Astrocyte (in vitro differentiated cells and primary cell): ENCODE measurements around the gene ACOX1. TPM values are rescaled to one million over a fixed set of nuclear protein-coding genes. Genes with fewer than 3 reads are reported as not detected.

Experiments used
- DNase-seq: peaks from one replicate; pipeline ENCODE4 v3.0.0-alpha.2; 2010; ENCODE audit warnings: low read depth
- FAIRE-seq: peaks from 2 replicates; lab custom pipeline; 2011; peaks lifted over from hg19 to GRCh38; lab: Jason Lieb, UNC
- H2AFZ ChIP-seq: 2 replicates; pipeline ENCODE4 v1.6.0; 2012; ENCODE audit warnings: low read depth, low read length, inconsistent platforms
- H3K27ac ChIP-seq: 2 replicates; pipeline ENCODE4 v1.5.1; 2011; ENCODE audit warnings: low read depth, low read length, inconsistent platforms
- H3K27me3 ChIP-seq: 2 replicates; pipeline ENCODE4 v1.6.0; 2011; ENCODE audit warnings: low read length, inconsistent platforms; ENCODE audit not compliant: insufficient read depth
- H3K36me3 ChIP-seq: 2 replicates; pipeline ENCODE4 v1.5.1; 2011; ENCODE audit warnings: low read length, inconsistent platforms; ENCODE audit not compliant: insufficient read depth
- H3K4me1 ChIP-seq: 2 replicates; pipeline ENCODE4 v1.5.1; 2011; ENCODE audit warnings: low read length, inconsistent platforms; ENCODE audit not compliant: insufficient read depth
- H3K4me2 ChIP-seq: 2 replicates; pipeline ENCODE4 v1.6.0; 2012; ENCODE audit warnings: low read length, inconsistent platforms
- H3K4me3 ChIP-seq: 2 replicates; pipeline ENCODE4 v1.5.1; 2011; ENCODE audit warnings: low read depth, mild to moderate bottlenecking, low read length, inconsistent platforms; ENCODE audit not compliant: insufficient read depth
- H3K79me2 ChIP-seq: 2 replicates; pipeline ENCODE4 v1.6.0; 2012; ENCODE audit warnings: mild to moderate bottlenecking, low read length, inconsistent platforms; ENCODE audit not compliant: insufficient read depth
- H3K9ac ChIP-seq: 2 replicates; pipeline ENCODE4 v1.6.0; 2012; ENCODE audit warnings: mild to moderate bottlenecking, low read length, inconsistent platforms
- H3K9me3 ChIP-seq: 2 replicates; pipeline ENCODE4 v1.5.1; 2012; ENCODE audit warnings: low read depth, mild to moderate bottlenecking, low read length, inconsistent platforms; ENCODE audit not compliant: insufficient read depth
- H4K20me1 ChIP-seq: 2 replicates; pipeline ENCODE4 v1.6.0; 2012; ENCODE audit warnings: low read length, inconsistent platforms; ENCODE audit not compliant: insufficient read depth
- H3K27ac Mint-ChIP-seq: one replicate; pipeline ENCODE4 v1.8.0; 2021; ENCODE audit warnings: mild to moderate bottlenecking, mixed read lengths; ENCODE audit not compliant: unreplicated experiment
- H3K27me3 Mint-ChIP-seq: one replicate; pipeline ENCODE4 v1.8.0; 2021; ENCODE audit warnings: low read depth, mixed read lengths; ENCODE audit not compliant: unreplicated experiment
- H3K36me3 Mint-ChIP-seq: one replicate; pipeline ENCODE4 v1.8.0; 2021; ENCODE audit warnings: low read depth, mixed read lengths; ENCODE audit not compliant: unreplicated experiment
- H3K4me1 Mint-ChIP-seq: one replicate; pipeline ENCODE4 v1.8.0; 2021; ENCODE audit warnings: low read depth, mixed read lengths; ENCODE audit not compliant: unreplicated experiment
- H3K4me3 Mint-ChIP-seq: one replicate; pipeline ENCODE4 v1.8.0; 2021; ENCODE audit warnings: mild to moderate bottlenecking, moderate library complexity, mixed read lengths; ENCODE audit not compliant: unreplicated experiment
- H3K9me3 Mint-ChIP-seq: one replicate; pipeline ENCODE4 v1.8.0; 2021; ENCODE audit warnings: mild to moderate bottlenecking, mixed read lengths; ENCODE audit not compliant: unreplicated experiment
- CTCF ChIP-seq: IDR thresholded peaks from 2 replicates; pipeline ENCODE4 v1.5.1; 2011; ENCODE audit warnings: low read depth, mild to moderate bottlenecking, inconsistent platforms, low read length, moderate library complexity; ENCODE audit not compliant: insufficient read depth
- EZH2 ChIP-seq: IDR thresholded peaks from 2 replicates; pipeline ENCODE4 v1.6.1; 2012; ENCODE audit warnings: mild to moderate bottlenecking, low read length, inconsistent platforms; ENCODE audit not compliant: insufficient read depth
- total RNA-seq: library from RNA; stranded (reverse); gene quantifications from 2 replicates; pipeline ENCODE4 v1.2.1, GENCODE V29; 2021

Gene ACOX1
- total RNA-seq, 1 donor from 2014 or later: 61.3 TPM

GRCh38 chr17:75893305-75894048 is 85.5 kb downstream of the ACOX1 start:
- FAIRE-seq: no peak
- Histone ChIP-seq H3K27me3 (no peaks in the 10 kb centered on the region), H2AFZ (no peak overlapping the region), H3K27ac (no peak overlapping the region), H3K9ac (no peak overlapping the region), H3K4me3 (no peak overlapping the region), H4K20me1 (peaks cover 26% of the 10 kb centered on the region), H3K4me1 (peaks cover 12% of the 10 kb centered on the region), H3K4me2 (no peak overlapping the region), H3K79me2 (peaks cover 19% of the 10 kb centered on the region), H3K36me3 (peaks cover 4% of the 10 kb centered on the region), H3K9me3 (no peaks in the 10 kb centered on the region)
- Mint-ChIP-seq H3K4me1 (peaks cover 11% of the 10 kb centered on the region), H3K36me3 (peaks cover 11% of the 10 kb centered on the region), H3K27ac (no peak overlapping the region), H3K27me3 (no peaks in the 10 kb centered on the region), H3K9me3 (no peaks in the 10 kb centered on the region), H3K4me3 (peak overlapping the region; percentile 69)
- TF ChIP-seq EZH2: no peak
- TF ChIP-seq CTCF: no peak
- DNase-seq: no peak

DNA sequence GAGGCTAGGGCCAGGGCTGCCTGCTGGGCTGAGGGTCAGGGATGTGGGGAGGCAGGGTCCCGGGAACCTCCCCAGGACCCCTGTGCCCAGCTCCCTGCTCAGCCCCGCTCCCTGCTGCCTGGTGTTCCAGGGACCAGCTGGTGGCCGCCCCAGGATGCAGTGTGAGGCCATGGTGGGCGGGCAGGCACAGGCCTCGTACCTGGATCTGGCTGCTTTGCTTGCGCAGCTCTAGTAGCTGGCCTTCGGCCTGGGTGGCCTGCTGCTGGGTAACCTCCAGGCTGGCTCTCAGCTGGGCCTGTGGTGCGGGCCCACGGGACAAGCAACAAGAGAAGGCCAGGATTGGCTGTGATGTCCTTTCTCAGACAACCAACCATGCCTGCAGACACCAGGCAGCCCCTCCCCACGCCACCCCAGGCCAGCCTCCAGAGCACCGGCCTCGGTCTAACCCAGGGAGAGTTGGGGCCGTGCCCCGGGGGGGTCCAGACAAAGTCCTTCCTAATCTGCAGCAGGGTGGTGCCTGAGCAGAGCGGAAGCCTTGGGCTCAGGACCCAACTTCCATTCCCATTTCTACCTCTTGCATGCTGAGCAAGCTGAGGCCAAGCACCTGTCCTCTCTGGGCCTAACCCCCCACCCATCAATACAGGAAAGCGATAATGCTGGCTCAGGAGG is 86.3 kb downstream of the ACOX1 start:
- H3K27me3 Mint-ChIP-seq: no peaks in the 10 kb centered on the region
- TF ChIP-seq CTCF: no peak
- no peak for TF ChIP-seq EZH2
- H3K9me3 Mint-ChIP-seq: no peaks in the 10 kb centered on the region

More for the DNA sequence above, 86.3 kb downstream of the ACOX1 start:
- Histone ChIP-seq H3K9ac (no peak overlapping the region), H3K27me3 (no peaks in the 10 kb centered on the region), H3K36me3 (peaks cover 4% of the 10 kb centered on the region), H3K27ac (no peak overlapping the region), H3K4me2 (no peak overlapping the region), H2AFZ (no peak overlapping the region), H3K4me3 (no peak overlapping the region), H3K79me2 (peaks cover 19% of the 10 kb centered on the region), H3K9me3 (no peaks in the 10 kb centered on the region), H4K20me1 (peaks cover 26% of the 10 kb centered on the region), H3K4me1 (peaks cover 12% of the 10 kb centered on the region)
- Mint-ChIP-seq H3K4me3 (no peak overlapping the region), H3K36me3 (peaks cover 11% of the 10 kb centered on the region), H3K27ac (no peak overlapping the region), H3K4me1 (peaks cover 11% of the 10 kb centered on the region)
- no peak for DNase-seq
- FAIRE-seq: no peak
